GM12872 (cell line): ENCODE data around the gene NCF2.

ENCODE experiments used
- TF ChIP-seq, protein P1 (sequence below): IDR thresholded peaks from 3 replicates; pipeline ENCODE4 v1.5.1; 2011; ENCODE audit warnings: low read depth, mild to moderate bottlenecking, low read length, moderate library complexity; ENCODE audit not compliant: insufficient read depth

The NCF2 gene

DNA sequence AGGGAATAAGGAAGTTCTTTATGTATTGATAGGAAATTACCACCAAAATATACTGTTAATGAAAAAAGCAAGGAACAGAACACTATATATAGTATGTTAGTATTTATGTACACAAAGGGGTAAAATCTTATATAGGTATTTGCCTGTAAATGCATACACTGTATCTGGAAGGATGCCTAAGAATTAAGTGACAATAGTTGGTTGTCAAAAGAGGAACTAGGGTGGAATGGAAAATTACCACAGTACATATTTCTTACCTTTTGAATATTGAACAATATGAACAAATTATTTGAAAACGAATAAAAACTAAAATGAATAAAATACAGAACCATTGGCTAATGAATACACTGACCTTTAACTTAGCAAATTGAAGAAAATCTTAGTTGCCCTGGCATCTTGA lies 31.8 kb upstream of the NCF2 start:
- TF ChIP-seq, protein P1, sequence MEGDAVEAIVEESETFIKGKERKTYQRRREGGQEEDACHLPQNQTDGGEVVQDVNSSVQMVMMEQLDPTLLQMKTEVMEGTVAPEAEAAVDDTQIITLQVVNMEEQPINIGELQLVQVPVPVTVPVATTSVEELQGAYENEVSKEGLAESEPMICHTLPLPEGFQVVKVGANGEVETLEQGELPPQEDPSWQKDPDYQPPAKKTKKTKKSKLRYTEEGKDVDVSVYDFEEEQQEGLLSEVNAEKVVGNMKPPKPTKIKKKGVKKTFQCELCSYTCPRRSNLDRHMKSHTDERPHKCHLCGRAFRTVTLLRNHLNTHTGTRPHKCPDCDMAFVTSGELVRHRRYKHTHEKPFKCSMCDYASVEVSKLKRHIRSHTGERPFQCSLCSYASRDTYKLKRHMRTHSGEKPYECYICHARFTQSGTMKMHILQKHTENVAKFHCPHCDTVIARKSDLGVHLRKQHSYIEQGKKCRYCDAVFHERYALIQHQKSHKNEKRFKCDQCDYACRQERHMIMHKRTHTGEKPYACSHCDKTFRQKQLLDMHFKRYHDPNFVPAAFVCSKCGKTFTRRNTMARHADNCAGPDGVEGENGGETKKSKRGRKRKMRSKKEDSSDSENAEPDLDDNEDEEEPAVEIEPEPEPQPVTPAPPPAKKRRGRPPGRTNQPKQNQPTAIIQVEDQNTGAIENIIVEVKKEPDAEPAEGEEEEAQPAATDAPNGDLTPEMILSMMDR, result no peak

DNA sequence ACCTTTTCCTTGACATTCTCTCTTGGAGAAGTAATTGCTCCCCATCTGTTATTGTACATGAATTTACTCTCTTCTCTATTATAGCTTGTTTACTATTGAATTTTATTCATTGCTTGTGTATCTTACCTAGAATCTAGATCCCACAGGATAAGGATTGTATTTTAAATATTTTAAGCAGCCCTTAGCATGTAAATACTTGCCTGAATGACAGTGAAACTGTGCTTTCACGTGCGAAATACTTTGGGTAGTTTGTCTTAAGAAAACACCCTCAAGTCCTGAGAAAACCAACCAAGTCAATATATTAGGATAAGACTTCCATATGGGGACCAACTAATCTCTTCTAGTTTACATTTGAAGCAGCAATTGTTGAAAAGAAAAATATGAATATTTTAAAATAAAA lies 30.1 kb upstream of the NCF2 start:
- TF ChIP-seq, protein P1, result no peak

DNA sequence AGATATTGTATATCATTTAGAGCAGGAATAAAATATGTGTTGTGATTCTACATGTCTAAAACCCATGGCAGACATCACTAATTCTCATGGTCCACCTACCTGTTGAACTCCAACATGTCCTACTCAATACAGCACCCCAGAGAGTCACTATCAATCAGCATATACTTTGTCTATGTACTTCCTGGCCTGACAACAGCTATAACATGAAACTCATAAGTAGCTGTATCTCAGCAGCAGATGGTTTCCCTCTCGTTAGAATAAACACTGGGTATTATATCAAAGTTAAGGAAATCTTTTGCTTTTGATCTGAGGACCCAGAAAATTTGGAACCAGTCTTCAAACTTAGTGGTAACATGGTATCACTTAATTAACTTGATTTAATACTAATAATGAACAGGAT lies 29.5 kb upstream of the NCF2 start:
- TF ChIP-seq, protein P1, result no peak

DNA sequence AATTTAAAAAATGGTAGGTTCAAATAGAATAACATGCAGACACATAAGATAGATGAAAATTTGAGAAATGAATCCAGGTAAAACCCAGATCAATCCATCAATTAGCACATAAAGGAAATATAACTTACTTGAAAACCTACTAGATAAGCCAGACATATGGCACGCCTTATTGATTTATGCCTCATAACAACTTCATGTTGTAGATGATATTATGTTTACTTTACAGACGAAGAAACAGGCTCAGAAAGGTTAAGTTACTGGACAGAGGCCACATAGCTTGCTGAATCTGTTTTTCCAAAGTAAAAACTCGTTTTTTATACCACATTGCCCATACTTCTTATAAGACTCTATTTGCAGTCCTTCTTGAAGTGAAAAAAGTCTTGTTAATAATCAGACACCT lies 22.1 kb upstream of the NCF2 start:
- TF ChIP-seq, protein P1, result no peak

DNA sequence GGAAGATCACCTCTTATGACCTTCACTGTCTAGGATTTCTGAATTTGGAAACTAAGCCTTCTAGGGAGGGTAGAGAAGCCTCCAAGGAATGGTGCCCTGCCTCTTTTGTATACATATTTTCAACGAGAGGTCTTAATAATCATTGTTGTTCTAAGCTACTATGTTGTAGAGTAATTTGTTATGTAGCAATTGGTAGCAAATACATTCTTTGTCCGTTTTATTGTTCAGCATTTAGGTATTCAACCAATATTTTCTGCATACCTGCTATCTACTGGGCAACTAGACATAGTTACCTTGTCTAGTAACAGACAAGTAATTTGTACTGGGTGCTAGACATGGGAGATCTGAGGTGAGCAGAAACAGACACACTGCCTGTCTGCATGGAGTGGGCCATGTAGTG lies 20.8 kb upstream of the NCF2 start:
- TF ChIP-seq, protein P1, result no peak

DNA sequence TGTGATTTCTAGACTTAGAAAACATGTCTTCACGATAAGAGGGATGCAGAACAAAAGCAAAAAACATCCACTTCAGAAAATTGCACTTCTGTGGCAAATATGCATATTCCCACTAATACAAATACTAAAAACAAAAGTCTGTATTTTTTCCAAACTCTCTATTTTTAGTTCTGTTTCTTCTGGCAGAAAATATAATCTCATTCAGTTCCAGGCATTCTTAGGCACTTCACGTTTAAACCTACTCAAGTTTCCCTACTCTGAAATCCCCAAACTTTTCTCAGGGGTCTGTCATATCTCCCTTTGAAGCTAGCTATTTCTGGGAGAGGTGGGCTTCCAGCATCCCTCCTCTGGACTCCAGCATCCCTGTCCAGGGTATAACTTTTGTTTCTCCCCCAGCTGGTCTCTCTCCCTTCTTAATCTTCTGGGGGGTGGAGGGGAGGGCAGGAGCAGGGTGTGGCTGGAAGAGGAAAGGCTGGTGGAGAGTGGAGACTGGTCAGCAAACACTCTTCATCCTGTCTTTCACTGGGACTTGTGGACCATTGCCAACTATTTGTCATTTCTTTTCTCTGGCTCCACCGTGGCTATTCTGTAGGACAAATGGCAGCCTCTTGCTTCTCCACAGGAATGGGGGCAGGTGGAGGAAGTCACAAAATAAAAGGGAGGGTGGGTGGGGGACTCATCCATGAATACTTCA lies 19.6 kb upstream of the NCF2 start:
- TF ChIP-seq, protein P1, result no peak

DNA sequence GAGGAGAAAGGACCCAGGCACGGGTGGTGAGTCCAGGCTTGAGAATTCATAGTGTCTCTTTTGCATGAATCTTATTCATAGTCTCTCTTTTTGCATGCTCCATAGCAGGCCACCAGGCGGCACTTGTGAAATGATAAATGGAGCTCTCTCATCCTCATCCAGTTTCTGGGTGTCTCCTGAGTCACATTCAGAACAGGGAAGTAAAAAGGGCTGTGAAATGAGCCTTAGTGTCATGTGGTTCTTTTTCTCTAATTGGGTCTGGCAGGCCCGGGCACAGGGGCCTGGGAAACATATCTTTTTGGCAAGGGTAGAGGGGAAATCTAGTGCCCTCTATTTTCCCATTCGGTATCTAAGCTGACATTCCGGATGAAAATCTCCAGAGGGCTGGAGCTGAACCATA lies 19.1 kb upstream of the NCF2 start:
- TF ChIP-seq, protein P1, result peak; percentile 75
